HG03442 (cell line): ENCODE results near the gene PARG.
"Not testable (repeated sequence)": the region's sequence is repeated elsewhere in the genome, so short reads cannot be mapped to it uniquely, and the experiment has no call there.

Experiments
- ATAC-seq: cut with Tn5 transposase; IDR thresholded peaks from one replicate; pipeline ENCODE4 v1.9.1; 2021; ENCODE audit warnings: mild to moderate bottlenecking, moderate library complexity; ENCODE audit not compliant: unreplicated experiment

PARG gene

GRCh38 chr10:49833168-49833567, 108.7 kb downstream of the PARG start:
- ATAC-seq: no peak

GRCh38 chr10:49831352-49832035, 110.3 kb downstream of the PARG start:
- no peak for ATAC-seq

GRCh38 chr10:49830846-49831245, 111.0 kb downstream of the PARG start:
- no peak for ATAC-seq

- no peak for ATAC-seq
Measured at GRCh38 chr10:49830016-49830415, 111.8 kb downstream of the PARG start.

GRCh38 chr10:49827297-49827696, 114.5 kb downstream of the PARG start:
- peak; percentile 45 for ATAC-seq

GRCh38 chr10:49819234-49819958, 122.4 kb downstream of the PARG start:
- no peak for ATAC-seq

GRCh38 chr10:49817845-49818244, 124.0 kb downstream of the PARG start:
- no peak for ATAC-seq

GRCh38 chr10:49803988-49804387, 137.8 kb downstream of the PARG start:
- ATAC-seq: no peak

- ATAC-seq: no peak
Measured at GRCh38 chr10:49798275-49798674, 143.6 kb downstream of the PARG start.

GRCh38 chr10:49791100-49791499, 150.7 kb downstream of the PARG start:
- no peak for ATAC-seq

- no peak for ATAC-seq
Measured at GRCh38 chr10:49784681-49785080, 157.1 kb downstream of the PARG start.

GRCh38 chr10:49783645-49784044, 158.2 kb downstream of the PARG start:
- ATAC-seq: no peak

GRCh38 chr10:49781247-49781646, 160.6 kb downstream of the PARG start:
- ATAC-seq: no peak

- ATAC-seq: no peak
Measured at GRCh38 chr10:49778197-49778596, 163.6 kb downstream of the PARG start.

GRCh38 chr10:49776851-49777250, 165.0 kb downstream of the PARG start:
- no peak for ATAC-seq

GRCh38 chr10:49775014-49775413, 166.8 kb downstream of the PARG start:
- ATAC-seq: no peak

GRCh38 chr10:49772944-49773343, 168.9 kb downstream of the PARG start:
- ATAC-seq: not testable (repeated sequence)

- not testable (repeated sequence) for ATAC-seq
Measured at GRCh38 chr10:49771046-49771445, 170.8 kb downstream of the PARG start.

GRCh38 chr10:49769692-49770091, 172.1 kb downstream of the PARG start:
- ATAC-seq: no peak

- no peak for ATAC-seq
Measured at GRCh38 chr10:49768731-49769130, 173.1 kb downstream of the PARG start.

GRCh38 chr10:49768329-49768728, 173.5 kb downstream of the PARG start:
- no peak for ATAC-seq
